ENCODE data around the gene PABPC1L2B. TPM values are rescaled to one million over a fixed set of nuclear protein-coding genes. Genes with fewer than 3 reads are reported as not detected.
"Not testable (repeated sequence)": the region's sequence is repeated elsewhere in the genome, so short reads cannot be mapped to it uniquely, and the experiment has no call there.

PABPC1L2B gene
- not detected in 2 replicates for total RNA-seq (2014; rRNA removed; shearing (Covaris generic); ENCODE audit: low replicate concordance)

DNA sequence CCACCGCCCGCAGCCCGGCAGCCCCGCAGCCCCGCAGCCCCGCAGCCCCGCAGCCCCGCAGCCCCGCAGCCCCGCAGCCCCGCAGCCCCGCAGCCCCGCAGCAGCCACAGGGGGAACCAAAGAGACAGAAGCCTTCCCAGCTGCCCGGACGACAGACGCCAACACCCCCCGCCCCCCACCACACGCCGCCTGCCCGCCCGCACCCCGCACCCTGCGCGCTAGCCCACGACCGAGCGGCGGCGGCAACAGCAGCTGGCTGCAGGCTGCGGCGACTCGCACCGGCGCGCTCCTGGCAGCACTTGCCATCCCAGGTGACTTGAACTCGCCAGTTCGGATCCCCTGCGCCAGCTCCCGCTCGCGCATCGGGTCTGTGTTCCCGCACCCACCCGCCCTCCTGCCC is at the start of gene PABPC1L2B:
Gene PABPC1L2B (plus strand): TSS at position 207 of the 400 bp plus-strand sequence. CDS start 704 bp downstream, outside the sequence.
- not testable (repeated sequence) for H3K27me3 ChIP-seq, DNase-seq, H3K9me3 ChIP-seq, H3K4me3 ChIP-seq, H3K36me3 ChIP-seq

DNA sequence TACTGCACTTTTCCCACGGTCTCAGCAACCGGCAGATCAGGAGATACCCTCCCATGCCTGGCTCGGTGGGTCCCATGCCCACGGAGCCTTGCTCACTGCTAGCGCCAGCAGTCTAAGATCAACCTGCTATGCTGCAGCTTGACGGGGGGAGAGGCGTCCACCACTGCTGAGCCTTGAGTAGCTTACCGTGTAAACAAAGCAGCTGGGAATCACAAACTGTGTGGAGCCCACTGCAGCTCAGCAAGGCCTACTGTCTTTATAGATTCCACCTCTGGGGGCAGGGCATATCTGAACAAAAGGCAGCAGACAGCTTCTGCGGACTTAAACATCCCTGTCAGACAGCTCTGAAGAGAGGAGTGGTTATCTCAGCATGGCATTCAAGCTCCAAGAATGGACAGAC is 42.8 kb upstream of the PABPC1L2B start:
- H3K27me3 ChIP-seq, H3K36me3 ChIP-seq, DNase-seq, H3K9me3 ChIP-seq, H3K4me3 ChIP-seq: not testable (repeated sequence)

DNA sequence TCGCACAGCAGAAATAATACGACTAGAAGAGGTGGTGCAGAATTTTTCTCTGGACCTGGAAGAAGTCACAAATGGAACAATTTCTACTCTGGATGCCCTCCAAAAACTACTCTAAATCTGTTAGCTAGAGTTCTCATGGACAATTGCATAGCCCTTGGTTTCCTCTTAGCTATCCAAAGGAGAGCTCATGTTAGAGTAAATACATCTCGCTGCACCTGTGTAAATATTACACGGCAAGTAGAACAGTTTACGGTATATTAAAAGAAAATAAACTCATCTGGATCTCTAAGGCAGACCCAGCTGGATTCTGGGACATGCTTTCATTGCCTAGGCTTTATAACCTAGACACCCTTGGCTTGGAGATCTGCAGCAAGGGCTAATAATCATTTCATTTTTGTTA is 30.9 kb upstream of the PABPC1L2B start:
- not testable (repeated sequence) for H3K36me3 ChIP-seq, H3K9me3 ChIP-seq

DNA sequence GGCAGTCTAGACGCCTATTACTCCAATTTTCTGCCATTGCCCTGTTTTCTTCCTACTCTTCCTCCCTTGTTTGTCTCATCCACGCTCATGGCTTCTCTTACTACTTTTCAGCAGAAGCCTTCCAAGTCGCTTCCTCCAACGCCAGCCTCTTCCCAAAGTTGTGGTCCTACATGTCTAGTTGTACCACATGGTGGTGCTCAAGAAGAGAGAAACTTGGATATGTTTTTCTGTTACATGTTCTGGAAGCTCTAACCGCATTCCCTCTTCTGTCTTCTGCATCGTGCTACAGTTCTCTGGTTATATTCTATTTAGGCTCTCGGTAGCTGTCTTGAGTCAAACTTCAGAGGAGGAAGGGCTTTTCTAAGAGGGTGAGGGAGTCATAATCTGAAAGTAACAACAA is 27.9 kb upstream of the PABPC1L2B start:
- H3K4me3 ChIP-seq, H3K36me3 ChIP-seq, H3K9me3 ChIP-seq, H3K27me3 ChIP-seq, DNase-seq: not testable (repeated sequence)

More for the DNA sequence above, 30.9 kb upstream of the PABPC1L2B start:
- not testable (repeated sequence) for H3K4me3 ChIP-seq, H3K27me3 ChIP-seq, DNase-seq

DNA sequence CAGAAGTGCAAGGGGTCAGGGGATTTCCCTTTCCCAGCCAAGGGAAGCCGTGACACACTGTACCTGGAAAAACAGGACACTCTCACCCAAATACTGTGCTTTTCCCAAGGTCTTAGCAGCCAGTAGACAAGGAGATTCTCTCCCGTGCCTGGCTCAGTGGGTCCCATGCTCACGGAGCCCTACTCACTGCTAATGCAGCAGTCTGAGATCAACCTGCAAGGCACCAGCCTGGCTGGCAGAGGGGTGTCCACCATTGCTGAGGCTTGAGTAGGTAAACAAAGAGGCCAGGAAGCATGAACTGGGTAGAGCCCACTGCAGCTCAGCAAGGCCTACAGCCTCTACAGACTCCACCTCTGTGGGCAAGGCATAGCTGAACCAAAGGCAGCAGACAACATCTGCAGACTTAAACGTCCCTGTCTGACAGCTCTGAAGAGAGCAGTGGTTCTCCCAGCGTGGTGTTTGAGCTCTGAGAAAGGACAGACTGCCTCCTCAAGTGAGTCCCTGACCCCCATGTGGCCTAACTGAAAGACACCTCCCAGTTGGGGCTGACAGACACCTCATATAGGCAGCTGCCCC is 21.8 kb upstream of the PABPC1L2B start:
- not testable (repeated sequence) for H3K9me3 ChIP-seq, H3K36me3 ChIP-seq, DNase-seq, H3K4me3 ChIP-seq, H3K27me3 ChIP-seq

DNA sequence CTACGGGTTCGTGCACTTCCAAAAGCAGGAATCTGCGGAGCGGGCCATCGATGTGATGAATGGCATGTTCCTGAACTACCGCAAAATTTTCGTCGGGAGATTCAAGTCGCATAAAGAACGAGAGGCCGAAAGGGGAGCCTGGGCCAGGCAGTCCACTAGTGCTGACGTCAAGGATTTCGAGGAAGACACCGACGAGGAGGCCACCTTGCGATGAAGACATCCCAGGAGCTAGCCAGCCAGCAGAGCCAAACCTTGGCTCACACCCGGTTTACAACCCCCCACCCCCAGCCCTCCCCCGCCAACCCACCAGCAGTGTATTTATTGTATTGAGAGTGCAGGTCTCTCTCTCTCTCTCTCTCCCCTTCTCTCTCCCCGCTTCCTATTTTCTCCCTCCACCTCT is 1.3 kb downstream of the PABPC1L2B start:
- not testable (repeated sequence) for H3K9me3 ChIP-seq, H3K27me3 ChIP-seq, H3K36me3 ChIP-seq, H3K4me3 ChIP-seq, DNase-seq

DNA sequence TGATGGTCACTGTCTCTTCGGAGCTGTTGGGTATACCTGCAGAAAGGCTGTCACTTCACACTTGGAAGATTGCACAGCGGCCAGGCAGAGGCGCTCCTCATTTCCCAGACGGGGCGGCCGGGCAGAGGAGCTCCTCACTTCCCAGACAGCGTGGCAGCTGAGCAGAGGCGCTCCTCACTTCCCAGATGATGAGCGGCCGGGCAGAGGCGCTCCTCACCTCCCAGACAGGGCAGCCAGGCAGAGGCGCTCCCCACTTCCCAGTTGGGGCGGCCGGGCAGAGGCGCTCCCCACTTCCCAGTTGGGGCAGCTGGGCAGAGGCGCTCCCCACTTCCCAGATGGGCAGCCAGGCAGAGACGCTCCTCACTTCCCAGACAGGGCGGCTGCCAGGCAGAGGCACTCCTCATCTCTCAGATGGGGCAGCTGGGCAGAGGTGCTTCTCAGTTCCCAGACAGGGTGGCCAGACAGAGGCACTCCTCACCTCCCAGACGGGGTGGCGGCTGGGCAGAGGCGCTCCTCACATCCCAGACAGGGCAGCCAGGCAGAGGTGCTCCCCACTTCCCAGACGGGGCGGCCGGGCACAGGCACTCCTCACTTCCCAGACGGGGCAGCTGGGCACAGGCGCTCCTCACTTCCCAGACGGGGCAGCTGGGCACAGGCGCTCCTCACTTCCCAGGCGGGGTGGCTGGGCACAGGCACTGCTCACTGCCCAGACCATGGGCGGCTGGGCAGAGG is 18.8 kb downstream of the PABPC1L2B start:
- no peak for DNase-seq
- Histone ChIP-seq H3K27me3 (no peaks in the 10 kb centered on the region), H3K9me3 (no peaks in the 10 kb centered on the region), H3K4me3 (no peak overlapping the region), H3K36me3 (no peaks in the 10 kb centered on the region)

DNA sequence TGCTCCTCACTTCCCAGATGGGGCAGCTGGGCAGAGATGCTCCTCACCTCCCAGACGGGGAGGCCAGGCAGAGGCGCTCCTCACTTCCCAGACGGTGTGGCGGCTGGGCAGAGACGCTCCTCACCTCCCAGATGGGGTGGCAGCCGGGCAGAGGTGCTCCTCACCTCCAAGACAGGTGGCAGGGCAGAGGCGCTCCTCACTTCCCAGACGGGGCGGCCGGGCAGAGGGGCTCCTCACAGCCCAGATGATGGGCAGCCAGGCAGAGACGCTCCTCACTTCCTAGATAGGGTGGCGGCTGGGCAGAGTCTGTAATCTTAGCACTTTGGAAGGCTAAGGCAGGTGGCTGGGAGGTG is 19.3 kb downstream of the PABPC1L2B start:
- not testable (repeated sequence) for H3K9me3 ChIP-seq, H3K4me3 ChIP-seq, DNase-seq, H3K36me3 ChIP-seq, H3K27me3 ChIP-seq

DNA sequence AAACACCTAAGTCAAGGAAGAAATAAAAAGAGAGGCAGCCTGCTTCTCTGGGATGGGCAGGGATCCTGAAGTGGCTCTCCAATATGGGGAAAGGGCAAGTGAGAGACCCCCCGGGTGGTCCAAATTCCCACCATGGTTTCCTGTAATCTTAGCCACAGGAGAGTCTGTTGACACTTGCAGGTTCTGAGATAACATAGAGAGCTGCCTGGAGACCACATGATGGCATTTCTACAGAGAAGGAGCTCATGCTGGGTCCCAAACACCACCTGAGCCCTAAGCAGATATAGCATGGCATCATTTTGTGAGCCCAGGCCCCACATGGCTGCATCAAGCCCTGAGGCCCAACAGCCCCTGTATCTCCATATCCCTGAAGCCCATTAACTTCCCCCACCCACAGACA is 26.1 kb downstream of the PABPC1L2B start:
- Histone ChIP-seq H3K36me3 (no peaks in the 10 kb centered on the region), H3K9me3 (no peaks in the 10 kb centered on the region), H3K4me3 (no peak overlapping the region), H3K27me3 (no peaks in the 10 kb centered on the region)
- DNase-seq: no peak

Other genes starting within 250 kb of the PABPC1L2B start
- gene DMRTC1B, start 226.0 kb upstream of the PABPC1L2B start, total RNA-seq (2014; rRNA removed; shearing (Covaris generic); ENCODE audit: low replicate concordance): not detected in 2 replicates
- gene FAM236B, start 220.3 kb upstream of the PABPC1L2B start, total RNA-seq (2014; rRNA removed; shearing (Covaris generic); ENCODE audit: low replicate concordance): not detected in 2 replicates
- not detected in 2 replicates for gene FAM236D, start 194.7 kb upstream of the PABPC1L2B start, total RNA-seq (2014; rRNA removed; shearing (Covaris generic); ENCODE audit: low replicate concordance)
- not detected in 2 replicates for gene FAM236C, start 90.3 kb upstream of the PABPC1L2B start, total RNA-seq (2014; rRNA removed; shearing (Covaris generic); ENCODE audit: low replicate concordance)
- not detected in 2 replicates for gene FAM236A, start 64.7 kb upstream of the PABPC1L2B start, total RNA-seq (2014; rRNA removed; shearing (Covaris generic); ENCODE audit: low replicate concordance)
- gene DMRTC1, start 59.1 kb upstream of the PABPC1L2B start, total RNA-seq (2014; rRNA removed; shearing (Covaris generic); ENCODE audit: low replicate concordance): not detected in 2 replicates
- gene PABPC1L2A, start 76.6 kb downstream of the PABPC1L2B start, total RNA-seq (2014; rRNA removed; shearing (Covaris generic); ENCODE audit: low replicate concordance): not detected in 2 replicates
- gene NAP1L2, start 211.9 kb downstream of the PABPC1L2B start, total RNA-seq (2014; rRNA removed; shearing (Covaris generic); ENCODE audit: low replicate concordance): 0.10 and 0.13 TPM in 2 replicates